Activated CD8-positive, alpha-beta T cell treated with anti-CD3 and anti-CD28 coated beads for 36 hours (primary cell): Measurements from ENCODE around the gene TRAF1. TPM values are rescaled to one million over a fixed set of nuclear protein-coding genes. Genes with fewer than 3 reads are reported as not detected.

Source experiments
- ATAC-seq: fragments of 200-7000 bp; cut with Tn5 transposase; one replicate; pipeline ENCODE4 v1.10.0; 2021; ENCODE audit warnings: mild to moderate bottlenecking, moderate library complexity
- CTCF ChIA-PET: fragments of 350-600 bp; sonication (Branson Sonifier 250); formaldehyde crosslinking; loops from one replicate; lab custom pipeline; 2021; ENCODE audit warnings: antibody characterized with exemption; lab: Charles Lee
- POLR2A ChIA-PET: fragments of 350-600 bp; sonication (Branson Sonifier 250); formaldehyde crosslinking; loops from one replicate; lab custom pipeline; 2021; ENCODE audit warnings: antibody characterized with exemption; lab: Charles Lee
- DNase-seq: peaks from one replicate; pipeline ENCODE4 v3.0.0-alpha.2; 2020
- H3K27ac Mint-ChIP-seq: one replicate; pipeline ENCODE4 v1.8.0; 2021; ENCODE audit warnings: mild to moderate bottlenecking, mixed read lengths
- H3K27me3 Mint-ChIP-seq: one replicate; pipeline ENCODE4 v1.8.0; 2021; ENCODE audit warnings: mixed read lengths
- H3K36me3 Mint-ChIP-seq: one replicate; pipeline ENCODE4 v1.8.0; 2021; ENCODE audit warnings: low read depth, mixed read lengths
- H3K4me1 Mint-ChIP-seq: one replicate; pipeline ENCODE4 v1.8.0; 2021; ENCODE audit warnings: low read depth, mixed read lengths
- H3K4me3 Mint-ChIP-seq: one replicate; pipeline ENCODE4 v1.8.0; 2021; ENCODE audit warnings: mild to moderate bottlenecking, moderate library complexity, mixed read lengths
- H3K9me3 Mint-ChIP-seq: one replicate; pipeline ENCODE4 v1.8.0; 2021; ENCODE audit warnings: mixed read lengths
- intact Hi-C: fragments of 100-400 bp; cut with micrococcal nuclease; formaldehyde crosslinking; loops from one replicate; pipeline ENCODE4 v1.10.0; 2022
- total RNA-seq, 2 experiments: library from RNA; stranded (reverse); gene quantifications; one replicate each; pipeline ENCODE4 v1.2.3, GENCODE V29; 2021
- TF ChIP-seq, protein P1 (sequence below): fragments of 200-600 bp; IDR thresholded peaks from one replicate; pipeline ENCODE4 v1.8.0; 2022; ENCODE audit warnings: antibody characterized with exemption, mild to moderate bottlenecking

The TRAF1 gene
- total RNA-seq, 2 experiments from 2014 or later = 147 to 150 TPM

DNA sequence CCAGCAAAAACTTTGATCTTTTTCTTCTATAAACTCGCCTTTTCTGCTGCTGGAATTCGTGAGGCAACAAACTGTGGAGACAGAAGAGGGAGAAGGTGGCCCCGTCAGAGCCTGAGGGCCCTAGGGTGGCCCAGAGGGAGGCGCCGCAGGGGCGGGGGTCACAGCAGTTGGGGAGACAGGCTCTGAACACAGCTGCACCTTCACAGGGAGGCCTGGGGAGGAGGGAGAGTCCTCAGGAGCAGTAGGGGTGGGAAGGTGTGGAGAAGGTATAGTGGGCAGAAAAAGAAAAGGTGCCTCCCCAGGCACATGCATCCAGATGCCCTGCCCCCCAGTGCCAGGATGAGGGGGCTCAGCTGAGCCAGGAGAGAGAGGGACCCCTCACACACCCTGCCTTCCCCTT, 64.7 kb downstream of the TRAF1 start:
- H3K27me3 Mint-ChIP-seq = no peaks in the 10 kb centered on the region
- DNase-seq (no peak), ATAC-seq (no peak)
- H3K9me3 Mint-ChIP-seq = no peaks in the 10 kb centered on the region
- no peak overlapping the region for H3K4me3 Mint-ChIP-seq
- H3K4me1 Mint-ChIP-seq = peaks cover 3% of the 10 kb centered on the region
- ChIA-PET CTCF (no interaction called here), POLR2A (interaction anchor here (13.1 to 67.1 kb wide), 2 partner anchors 12 to 50 kb away, joined by 231 to 2439 read pairs; partner anchors contain the start of genes PSMD5 and TRAF1)
- no peak overlapping the region for H3K27ac Mint-ChIP-seq
- intact Hi-C loops = no loop called here
- TF ChIP-seq, protein P1, sequence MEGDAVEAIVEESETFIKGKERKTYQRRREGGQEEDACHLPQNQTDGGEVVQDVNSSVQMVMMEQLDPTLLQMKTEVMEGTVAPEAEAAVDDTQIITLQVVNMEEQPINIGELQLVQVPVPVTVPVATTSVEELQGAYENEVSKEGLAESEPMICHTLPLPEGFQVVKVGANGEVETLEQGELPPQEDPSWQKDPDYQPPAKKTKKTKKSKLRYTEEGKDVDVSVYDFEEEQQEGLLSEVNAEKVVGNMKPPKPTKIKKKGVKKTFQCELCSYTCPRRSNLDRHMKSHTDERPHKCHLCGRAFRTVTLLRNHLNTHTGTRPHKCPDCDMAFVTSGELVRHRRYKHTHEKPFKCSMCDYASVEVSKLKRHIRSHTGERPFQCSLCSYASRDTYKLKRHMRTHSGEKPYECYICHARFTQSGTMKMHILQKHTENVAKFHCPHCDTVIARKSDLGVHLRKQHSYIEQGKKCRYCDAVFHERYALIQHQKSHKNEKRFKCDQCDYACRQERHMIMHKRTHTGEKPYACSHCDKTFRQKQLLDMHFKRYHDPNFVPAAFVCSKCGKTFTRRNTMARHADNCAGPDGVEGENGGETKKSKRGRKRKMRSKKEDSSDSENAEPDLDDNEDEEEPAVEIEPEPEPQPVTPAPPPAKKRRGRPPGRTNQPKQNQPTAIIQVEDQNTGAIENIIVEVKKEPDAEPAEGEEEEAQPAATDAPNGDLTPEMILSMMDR = no peak
- H3K36me3 Mint-ChIP-seq = peaks cover 68% of the 10 kb centered on the region

DNA sequence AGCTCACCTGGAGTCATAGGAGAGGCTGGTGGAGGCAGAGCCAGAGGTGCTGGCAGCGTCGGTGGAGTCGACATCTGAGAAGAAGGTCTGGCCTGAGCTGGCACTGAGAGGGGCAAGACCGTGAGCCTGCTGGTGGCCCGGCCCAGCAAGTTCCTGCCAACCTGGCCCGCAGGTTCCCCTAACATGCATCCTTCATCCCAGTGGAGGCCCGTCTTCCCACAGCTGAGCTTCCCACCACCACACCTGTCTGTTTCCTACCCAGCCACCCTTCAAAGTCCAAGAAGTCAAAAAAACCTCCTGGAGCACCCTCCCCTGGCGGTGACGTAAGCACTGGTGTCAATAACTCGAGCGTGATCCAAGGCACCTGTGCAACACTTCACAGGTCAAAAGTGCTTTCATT, 66.5 kb downstream of the TRAF1 start:
- Mint-ChIP-seq H3K9me3 (no peaks in the 10 kb centered on the region), H3K27me3 (no peaks in the 10 kb centered on the region), H3K4me3 (no peak overlapping the region), H3K36me3 (peaks cover 59% of the 10 kb centered on the region), H3K4me1 (peaks cover 7% of the 10 kb centered on the region), H3K27ac (no peak overlapping the region)
- CTCF ChIA-PET = no interaction called here
- POLR2A ChIA-PET = interaction anchor here (1.2 to 13.1 kb wide), 5 partner anchors 8 to 43 kb away, joined by 3 to 231 read pairs (median 4); partner anchors contain the start of gene PSMD5
- DNase-seq = no peak
- TF ChIP-seq, protein P1 = no peak
- intact Hi-C loops = no loop called here
- no peak for ATAC-seq

DNA sequence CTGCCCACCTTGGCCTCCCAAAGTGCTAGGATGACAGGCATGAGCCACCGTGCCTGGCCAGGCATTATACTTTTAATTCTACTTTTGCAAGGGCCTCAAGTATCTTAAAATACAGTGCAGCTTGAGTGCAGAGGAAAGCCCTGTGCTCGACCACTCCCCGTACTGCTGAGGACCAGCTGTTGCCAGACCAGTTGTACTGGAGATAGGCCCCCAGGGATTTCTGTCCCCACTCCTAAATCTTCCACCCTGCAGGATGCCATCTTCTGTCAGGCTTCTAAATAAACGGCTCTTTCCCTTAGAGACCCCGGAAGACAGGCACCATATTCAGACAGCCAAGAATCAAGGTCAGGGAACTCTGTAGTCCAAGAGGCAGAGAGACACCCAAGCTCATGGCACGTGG, 67.2 kb downstream of the TRAF1 start:
- CTCF ChIA-PET = interaction anchor here (0.7 to 0.9 kb wide), 2 partner anchors 10 to 13 kb away, joined by 3 to 4 read pairs; no protein-coding TSS in a partner anchor
- DNase-seq = no peak
- H3K4me1 Mint-ChIP-seq = peaks cover 8% of the 10 kb centered on the region
- intact Hi-C loops = no loop called here
- peaks cover 61% of the 10 kb centered on the region for H3K36me3 Mint-ChIP-seq
- no peaks in the 10 kb centered on the region for H3K27me3 Mint-ChIP-seq
- H3K4me3 Mint-ChIP-seq = no peak overlapping the region
- ATAC-seq = no peak
- POLR2A ChIA-PET = interaction anchor here (1.0 to 13.1 kb wide), 4 partner anchors 9 to 65 kb away, joined by 4 to 231 read pairs (median 6); partner anchors contain the start of gene PSMD5
- no peak overlapping the region for H3K27ac Mint-ChIP-seq
- TF ChIP-seq, protein P1 = no peak
- H3K9me3 Mint-ChIP-seq = no peaks in the 10 kb centered on the region

DNA sequence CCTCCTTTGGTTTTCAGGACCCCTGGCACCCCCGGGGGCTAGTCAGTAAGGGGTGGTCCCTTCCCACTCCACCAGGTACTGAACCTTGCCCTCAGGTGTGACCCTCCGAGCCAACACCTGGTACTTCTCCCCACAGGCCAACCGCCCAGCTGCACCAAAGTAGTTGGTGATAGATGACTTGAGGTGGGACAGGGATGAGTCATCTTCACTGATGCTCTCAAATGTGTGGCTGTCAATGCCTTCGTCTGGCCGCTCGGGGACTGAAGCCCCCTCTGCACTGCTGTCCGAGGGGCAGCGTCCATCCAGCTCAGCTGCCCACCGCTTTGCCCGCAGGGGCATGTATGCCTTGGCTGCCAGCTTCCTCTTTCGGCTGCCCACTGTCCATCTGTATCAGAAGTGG, 68.7 kb downstream of the TRAF1 start:
- Mint-ChIP-seq H3K9me3 (no peaks in the 10 kb centered on the region), H3K36me3 (peaks cover 58% of the 10 kb centered on the region), H3K4me3 (no peak overlapping the region), H3K27ac (peak overlapping the region; percentile 30), H3K27me3 (no peaks in the 10 kb centered on the region), H3K4me1 (peaks cover 12% of the 10 kb centered on the region)
- no peak for ATAC-seq
- intact Hi-C loops = no loop called here
- TF ChIP-seq, protein P1 = no peak
- CTCF ChIA-PET = no interaction called here
- POLR2A ChIA-PET = interaction anchor here (1.5 to 17.0 kb wide), 3 partner anchors 7 to 16 kb away, joined by 4 to 231 read pairs (median 6); no protein-coding TSS in a partner anchor
- DNase-seq = no peak

DNA sequence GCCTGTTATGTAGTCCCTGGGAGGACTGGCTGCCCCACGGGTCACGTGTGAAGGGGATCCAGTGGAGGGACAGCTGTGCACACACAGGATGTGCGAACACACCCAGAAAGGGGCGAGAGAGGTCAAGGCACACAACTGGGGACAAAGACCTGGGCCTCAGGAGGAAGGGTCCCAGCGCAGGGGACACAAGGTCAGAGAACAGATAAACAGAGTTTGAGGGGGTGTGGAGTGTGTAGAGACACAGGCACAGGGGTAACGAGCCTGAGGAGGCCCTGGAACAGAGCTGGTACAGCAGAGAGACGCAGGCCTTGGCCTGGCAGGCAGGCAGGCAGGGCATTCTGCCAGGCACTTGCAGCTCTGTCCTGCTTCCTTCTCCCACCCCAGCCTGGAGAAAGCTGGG, 69.1 kb downstream of the TRAF1 start:
- no peak overlapping the region for H3K4me3 Mint-ChIP-seq
- H3K36me3 Mint-ChIP-seq = peaks cover 60% of the 10 kb centered on the region
- peak overlapping the region; percentile 8 for H3K27ac Mint-ChIP-seq
- no peaks in the 10 kb centered on the region for H3K9me3 Mint-ChIP-seq
- H3K4me1 Mint-ChIP-seq = peaks cover 15% of the 10 kb centered on the region
- TF ChIP-seq, protein P1 = no peak
- DNase-seq = no peak
- intact Hi-C loops = no loop called here
- ATAC-seq = no peak
- ChIA-PET POLR2A (interaction anchor here (1.2 to 17.0 kb wide), 4 partner anchors 7 to 16 kb away, joined by 4 to 231 read pairs (median 7); no protein-coding TSS in a partner anchor), CTCF (interaction anchor here (2.0 kb wide), 1 partner anchor 13 kb away, joined by 7 read pairs; no protein-coding TSS in a partner anchor)
- H3K27me3 Mint-ChIP-seq = no peaks in the 10 kb centered on the region
